GM21717 (cell line): ENCODE results near the gene PPCDC.

ENCODE experiments used
- ATAC-seq: cut with Tn5 transposase; IDR thresholded peaks from one replicate; pipeline ENCODE4 v1.9.1; 2021; ENCODE audit warnings: mild to moderate bottlenecking, moderate library complexity; ENCODE audit not compliant: unreplicated experiment

PPCDC gene

GRCh38 chr15:75043509-75044257 is 20.3 kb downstream of the PPCDC start:
- ATAC-seq: peak; percentile 24

GRCh38 chr15:75044258-75044878 is 21.0 kb downstream of the PPCDC start:
- ATAC-seq: no peak

- no peak for ATAC-seq
Measured at GRCh38 chr15:75045332-75046015, 22.1 kb downstream of the PPCDC start.

GRCh38 chr15:75048394-75048793 is 25.0 kb downstream of the PPCDC start:
- no peak for ATAC-seq

GRCh38 chr15:75049392-75049791 is 26.0 kb downstream of the PPCDC start:
- no peak for ATAC-seq

GRCh38 chr15:75050283-75050682 is 26.9 kb downstream of the PPCDC start:
- no peak for ATAC-seq

GRCh38 chr15:75051191-75051608 is 27.8 kb downstream of the PPCDC start:
- ATAC-seq: no peak

- ATAC-seq: no peak
Measured at GRCh38 chr15:75051711-75052110, 28.3 kb downstream of the PPCDC start.

GRCh38 chr15:75052972-75053747 is 29.8 kb downstream of the PPCDC start:
- ATAC-seq: no peak

- ATAC-seq: no peak
Measured at GRCh38 chr15:75053748-75054125, 30.3 kb downstream of the PPCDC start.

- ATAC-seq: no peak
Measured at GRCh38 chr15:75054172-75054897, 30.9 kb downstream of the PPCDC start.

GRCh38 chr15:75056036-75056435 is 32.6 kb downstream of the PPCDC start:
- ATAC-seq: no peak

- no peak for ATAC-seq
Measured at GRCh38 chr15:75058127-75058905, 34.9 kb downstream of the PPCDC start.

- ATAC-seq: no peak
Measured at GRCh38 chr15:75059607-75060006, 36.2 kb downstream of the PPCDC start.

GRCh38 chr15:75061272-75061671 is 37.9 kb downstream of the PPCDC start:
- no peak for ATAC-seq

GRCh38 chr15:75062706-75063105 is 39.3 kb downstream of the PPCDC start:
- no peak for ATAC-seq

GRCh38 chr15:75063338-75063737 is 39.9 kb downstream of the PPCDC start:
- no peak for ATAC-seq

GRCh38 chr15:75063889-75064288 is 40.5 kb downstream of the PPCDC start:
- no peak for ATAC-seq

GRCh38 chr15:75064846-75065245 is 41.5 kb downstream of the PPCDC start:
- no peak for ATAC-seq

- no peak for ATAC-seq
Measured at GRCh38 chr15:75065467-75065850, 42.1 kb downstream of the PPCDC start.
